ENCODE measurements around the gene MYOZ2.

Gene MYOZ2

DNA sequence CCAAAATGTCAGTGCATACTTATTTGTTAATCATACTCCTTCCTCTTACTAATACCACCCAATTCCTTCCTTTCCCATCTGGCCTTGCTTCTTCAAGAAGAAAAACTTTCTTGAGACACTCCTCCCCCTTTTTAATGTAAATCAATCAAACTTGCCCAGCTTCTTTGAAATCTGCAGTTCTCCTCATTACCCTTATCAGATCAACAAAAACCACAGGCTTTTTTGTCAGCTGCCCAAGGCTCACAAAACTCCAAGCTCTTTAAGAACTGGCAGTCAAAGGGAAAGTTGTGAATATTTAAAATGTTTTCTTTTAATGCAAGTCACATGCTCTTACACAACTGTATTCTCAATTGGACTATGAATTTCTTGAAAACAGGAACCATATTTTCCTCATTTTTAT, 11.3 kb upstream of the MYOZ2 start:
- no peaks in the 10 kb centered on the region for H3K4me1 ChIP-seq (ENCODE audit: control insufficient read depth, insufficient read depth, low read length, poor library complexity, severe bottlenecking)
- H3K27me3 ChIP-seq (replicated peaks; ENCODE audit: control insufficient read depth, insufficient read depth, low read length, poor library complexity, severe bottlenecking) = no peaks in the 10 kb centered on the region
- H3K9me3 ChIP-seq (ENCODE audit: control insufficient read depth, low read length) = no peaks in the 10 kb centered on the region
- no peaks in the 10 kb centered on the region for H3K36me3 ChIP-seq (ENCODE audit: control insufficient read depth, insufficient read depth, low read length)
- no peak overlapping the region for H3K27ac ChIP-seq (ENCODE audit: insufficient read depth, low read length, poor library complexity, severe bottlenecking)
- H3K4me3 ChIP-seq (ENCODE audit: insufficient read depth, low read depth, low read length, poor library complexity, severe bottlenecking) = no peak overlapping the region
- DNase-seq = no peak

DNA sequence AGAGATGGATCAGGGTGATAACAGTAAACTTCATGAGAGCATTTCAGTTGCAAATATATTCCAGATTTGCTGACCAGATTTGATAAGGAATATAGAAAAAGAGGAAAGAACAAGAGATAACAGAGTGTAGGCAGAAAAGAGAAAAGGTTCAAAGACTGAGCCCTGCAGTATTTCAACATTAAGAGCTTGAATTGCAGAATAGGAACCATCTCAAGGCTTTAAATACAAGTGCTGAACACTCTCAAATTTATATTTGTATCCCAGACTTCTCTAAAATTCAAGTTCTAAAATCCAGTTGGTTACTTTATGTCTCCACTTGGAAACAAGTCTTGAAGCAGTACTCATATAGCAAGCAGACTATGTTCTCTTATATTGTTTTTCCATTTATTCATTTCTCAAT, 9.7 kb upstream of the MYOZ2 start:
- Histone ChIP-seq H3K36me3 (ENCODE audit: control insufficient read depth, insufficient read depth, low read length) (no peaks in the 10 kb centered on the region), H3K27me3 (replicated peaks; ENCODE audit: control insufficient read depth, insufficient read depth, low read length, poor library complexity, severe bottlenecking) (no peaks in the 10 kb centered on the region), H3K9me3 (ENCODE audit: control insufficient read depth, low read length) (no peaks in the 10 kb centered on the region), H3K27ac (ENCODE audit: insufficient read depth, low read length, poor library complexity, severe bottlenecking) (no peak overlapping the region), H3K4me3 (ENCODE audit: insufficient read depth, low read depth, low read length, poor library complexity, severe bottlenecking) (no peak overlapping the region), H3K4me1 (ENCODE audit: control insufficient read depth, insufficient read depth, low read length, poor library complexity, severe bottlenecking) (no peaks in the 10 kb centered on the region)
- no peak for DNase-seq

DNA sequence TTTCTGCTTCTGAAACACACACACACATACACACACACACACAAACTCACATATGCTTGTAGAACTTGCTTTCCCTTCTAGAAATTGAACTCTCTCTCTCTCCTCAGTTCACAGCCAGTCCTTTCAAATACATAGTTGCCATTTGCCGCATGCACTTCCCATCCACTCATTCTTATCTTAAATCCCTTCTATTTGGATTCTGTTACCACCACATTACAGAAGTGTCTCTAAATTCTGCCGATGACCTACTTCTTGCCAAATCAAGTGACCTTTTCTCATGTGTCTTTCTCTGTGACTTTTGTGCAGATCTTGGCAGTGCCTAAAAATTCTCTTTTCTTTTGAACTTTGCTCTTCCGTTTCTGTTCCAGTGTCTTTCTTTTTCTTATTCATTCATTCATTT, 7.5 kb upstream of the MYOZ2 start:
- Histone ChIP-seq H3K4me1 (ENCODE audit: control insufficient read depth, insufficient read depth, low read length, poor library complexity, severe bottlenecking) (no peaks in the 10 kb centered on the region), H3K36me3 (ENCODE audit: control insufficient read depth, insufficient read depth, low read length) (no peaks in the 10 kb centered on the region), H3K27ac (ENCODE audit: insufficient read depth, low read length, poor library complexity, severe bottlenecking) (no peak overlapping the region), H3K4me3 (ENCODE audit: insufficient read depth, low read depth, low read length, poor library complexity, severe bottlenecking) (no peak overlapping the region), H3K9me3 (ENCODE audit: control insufficient read depth, low read length) (no peaks in the 10 kb centered on the region), H3K27me3 (replicated peaks; ENCODE audit: control insufficient read depth, insufficient read depth, low read length, poor library complexity, severe bottlenecking) (no peaks in the 10 kb centered on the region)
- no peak for DNase-seq

DNA sequence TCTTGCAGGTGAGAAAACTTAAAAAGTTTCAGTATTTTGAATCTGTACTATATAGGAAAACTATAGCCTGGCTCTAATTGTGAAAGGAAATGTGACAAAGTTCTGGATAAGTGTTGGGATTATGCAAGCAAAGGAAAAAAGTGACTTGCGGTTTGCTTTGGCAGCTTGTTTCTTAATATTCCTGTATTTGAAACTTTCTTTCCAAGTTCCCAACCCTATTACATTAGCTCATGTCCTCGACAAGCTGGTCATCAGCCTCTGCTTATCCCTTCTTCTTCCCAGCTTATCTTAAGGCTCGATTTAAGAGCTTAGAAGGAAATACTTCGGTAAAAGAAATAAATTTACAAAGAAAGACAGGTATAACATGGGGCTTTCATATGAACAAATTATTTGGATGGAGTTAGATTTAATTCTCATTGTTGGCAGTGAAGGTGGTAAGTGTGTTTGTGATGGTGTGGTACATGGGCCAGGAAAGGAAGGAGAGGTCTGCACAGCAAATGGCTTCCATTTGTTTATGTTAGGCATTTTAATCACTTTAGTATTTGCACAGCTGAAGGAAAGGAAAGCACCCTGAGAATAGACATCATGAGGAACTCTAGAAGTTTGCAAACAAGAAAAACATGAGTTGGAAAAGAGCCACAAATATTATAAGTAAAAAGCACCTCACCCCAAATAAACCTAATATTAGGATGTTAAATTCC, 5.1 kb upstream of the MYOZ2 start:
- no peak for DNase-seq
- no peaks in the 10 kb centered on the region for H3K9me3 ChIP-seq (ENCODE audit: control insufficient read depth, low read length)
- no peaks in the 10 kb centered on the region for H3K4me1 ChIP-seq (ENCODE audit: control insufficient read depth, insufficient read depth, low read length, poor library complexity, severe bottlenecking)
- H3K36me3 ChIP-seq (ENCODE audit: control insufficient read depth, insufficient read depth, low read length) = no peaks in the 10 kb centered on the region
- no peak overlapping the region for H3K4me3 ChIP-seq (ENCODE audit: insufficient read depth, low read depth, low read length, poor library complexity, severe bottlenecking)
- H3K27ac ChIP-seq (ENCODE audit: insufficient read depth, low read length, poor library complexity, severe bottlenecking) = no peak overlapping the region
- no peaks in the 10 kb centered on the region for H3K27me3 ChIP-seq (replicated peaks; ENCODE audit: control insufficient read depth, insufficient read depth, low read length, poor library complexity, severe bottlenecking)

DNA sequence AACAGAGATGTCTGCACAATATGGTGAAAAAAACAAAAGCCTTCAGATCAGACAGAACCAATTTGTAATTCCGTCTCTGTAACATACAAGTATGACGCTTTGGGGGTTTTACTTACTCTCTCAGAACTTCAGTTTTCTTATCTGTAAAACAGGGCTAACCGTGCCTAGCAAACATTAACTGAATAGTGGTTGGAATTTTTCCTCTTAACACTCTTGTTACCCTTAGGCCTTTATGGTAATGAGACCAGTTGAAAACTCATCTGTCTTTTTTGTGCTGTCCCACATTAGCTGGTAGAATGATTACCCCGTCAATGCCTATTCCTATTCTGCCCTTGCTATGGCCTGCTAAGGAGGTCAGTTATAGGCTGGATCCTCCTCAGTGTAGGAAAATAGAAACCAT, 4.5 kb upstream of the MYOZ2 start:
- H3K27ac ChIP-seq (ENCODE audit: insufficient read depth, low read length, poor library complexity, severe bottlenecking) = no peak overlapping the region

DNA sequence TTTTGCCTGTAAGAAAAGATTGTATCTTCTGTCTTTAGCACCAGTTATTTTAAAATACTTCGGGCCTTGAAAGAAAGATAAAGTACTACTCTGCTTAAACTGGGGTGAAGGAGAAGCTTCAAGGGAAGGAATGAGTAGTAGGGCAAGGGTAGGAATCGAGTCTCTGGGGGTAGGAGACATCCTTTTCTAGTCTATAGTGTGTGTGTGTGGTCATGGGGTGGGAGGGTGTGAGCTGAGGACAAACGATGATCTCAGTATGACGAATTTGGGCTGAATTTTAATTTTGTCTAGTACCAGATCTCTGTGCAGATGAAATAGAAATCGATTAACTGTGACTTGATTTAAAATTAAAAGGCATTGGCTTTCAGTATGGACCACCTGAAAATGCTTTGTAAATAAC, 3.3 kb upstream of the MYOZ2 start:
- Histone ChIP-seq H3K27ac (ENCODE audit: insufficient read depth, low read length, poor library complexity, severe bottlenecking) (no peak overlapping the region), H3K27me3 (replicated peaks; ENCODE audit: control insufficient read depth, insufficient read depth, low read length, poor library complexity, severe bottlenecking) (no peaks in the 10 kb centered on the region), H3K9me3 (ENCODE audit: control insufficient read depth, low read length) (no peaks in the 10 kb centered on the region), H3K4me3 (ENCODE audit: insufficient read depth, low read depth, low read length, poor library complexity, severe bottlenecking) (no peak overlapping the region), H3K4me1 (ENCODE audit: control insufficient read depth, insufficient read depth, low read length, poor library complexity, severe bottlenecking) (no peaks in the 10 kb centered on the region), H3K36me3 (ENCODE audit: control insufficient read depth, insufficient read depth, low read length) (no peaks in the 10 kb centered on the region)
- no peak for DNase-seq

More for the DNA sequence above, 4.5 kb upstream of the MYOZ2 start:
- H3K27me3 ChIP-seq (replicated peaks; ENCODE audit: control insufficient read depth, insufficient read depth, low read length, poor library complexity, severe bottlenecking) = no peaks in the 10 kb centered on the region
- H3K9me3 ChIP-seq (ENCODE audit: control insufficient read depth, low read length) = no peaks in the 10 kb centered on the region
- no peaks in the 10 kb centered on the region for H3K36me3 ChIP-seq (ENCODE audit: control insufficient read depth, insufficient read depth, low read length)
- no peak overlapping the region for H3K4me3 ChIP-seq (ENCODE audit: insufficient read depth, low read depth, low read length, poor library complexity, severe bottlenecking)
- no peak for DNase-seq
- no peaks in the 10 kb centered on the region for H3K4me1 ChIP-seq (ENCODE audit: control insufficient read depth, insufficient read depth, low read length, poor library complexity, severe bottlenecking)

- Histone ChIP-seq H3K4me3 (ENCODE audit: insufficient read depth, low read depth, low read length, poor library complexity, severe bottlenecking) (no peak overlapping the region), H3K27ac (ENCODE audit: insufficient read depth, low read length, poor library complexity, severe bottlenecking) (no peak overlapping the region), H3K9me3 (ENCODE audit: control insufficient read depth, low read length) (no peaks in the 10 kb centered on the region), H3K36me3 (ENCODE audit: control insufficient read depth, insufficient read depth, low read length) (no peaks in the 10 kb centered on the region), H3K4me1 (ENCODE audit: control insufficient read depth, insufficient read depth, low read length, poor library complexity, severe bottlenecking) (peaks cover 25% of the 10 kb centered on the region), H3K27me3 (replicated peaks; ENCODE audit: control insufficient read depth, insufficient read depth, low read length, poor library complexity, severe bottlenecking) (no peaks in the 10 kb centered on the region)
- DNase-seq = no peak
Measured at GRCh38 chr4:119136546-119136945, 914 bp downstream of the MYOZ2 start.

DNA sequence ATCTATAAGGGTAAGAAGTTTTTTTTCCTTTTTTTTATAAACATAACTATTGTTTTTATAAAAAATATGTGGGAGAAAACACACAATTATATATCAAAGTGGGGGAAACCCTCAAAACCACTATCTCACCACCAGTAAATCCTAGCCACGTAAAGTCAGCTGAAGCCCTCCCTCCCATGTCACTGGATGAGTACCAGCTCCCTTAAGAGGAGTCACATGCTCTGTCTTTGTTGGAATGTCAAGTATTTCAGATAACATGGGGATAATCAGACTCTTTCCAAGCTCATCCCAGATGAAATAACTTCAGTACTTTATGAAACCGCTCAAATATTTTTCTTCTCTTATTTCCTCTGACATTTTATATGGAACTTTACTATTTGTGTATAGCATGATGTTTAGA, 2.4 kb downstream of the MYOZ2 start:
- DNase-seq = no peak

DNA sequence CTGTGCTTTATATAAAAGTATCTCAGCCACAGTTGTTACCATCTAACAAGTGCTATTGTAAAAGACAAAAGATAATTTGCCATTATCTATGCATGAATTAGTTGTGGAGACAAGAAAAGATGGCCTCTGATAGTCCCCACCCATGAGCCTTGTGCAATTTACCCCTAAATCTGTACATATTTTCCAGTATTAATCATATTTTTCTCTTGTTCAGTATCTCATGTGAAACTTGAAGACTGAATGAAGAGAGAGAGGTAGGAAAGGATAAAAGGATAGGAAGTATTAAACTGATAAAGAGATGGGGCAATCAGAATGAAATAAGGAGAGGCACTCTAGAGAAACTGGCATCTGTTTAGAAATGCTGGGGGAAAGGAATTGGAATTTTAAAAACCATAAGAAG, 3.7 kb downstream of the MYOZ2 start:
- Histone ChIP-seq H3K4me1 (ENCODE audit: control insufficient read depth, insufficient read depth, low read length, poor library complexity, severe bottlenecking) (peaks cover 25% of the 10 kb centered on the region), H3K27ac (ENCODE audit: insufficient read depth, low read length, poor library complexity, severe bottlenecking) (peak overlapping the region; percentile 31), H3K9me3 (ENCODE audit: control insufficient read depth, low read length) (no peaks in the 10 kb centered on the region), H3K27me3 (replicated peaks; ENCODE audit: control insufficient read depth, insufficient read depth, low read length, poor library complexity, severe bottlenecking) (no peaks in the 10 kb centered on the region), H3K4me3 (ENCODE audit: insufficient read depth, low read depth, low read length, poor library complexity, severe bottlenecking) (peak overlapping the region; percentile 28), H3K36me3 (ENCODE audit: control insufficient read depth, insufficient read depth, low read length) (no peaks in the 10 kb centered on the region)
- no peak for DNase-seq

More for the DNA sequence above, 2.4 kb downstream of the MYOZ2 start:
- Histone ChIP-seq H3K4me3 (ENCODE audit: insufficient read depth, low read depth, low read length, poor library complexity, severe bottlenecking) (no peak overlapping the region), H3K36me3 (ENCODE audit: control insufficient read depth, insufficient read depth, low read length) (no peaks in the 10 kb centered on the region), H3K4me1 (ENCODE audit: control insufficient read depth, insufficient read depth, low read length, poor library complexity, severe bottlenecking) (peaks cover 25% of the 10 kb centered on the region), H3K27ac (ENCODE audit: insufficient read depth, low read length, poor library complexity, severe bottlenecking) (no peak overlapping the region), H3K27me3 (replicated peaks; ENCODE audit: control insufficient read depth, insufficient read depth, low read length, poor library complexity, severe bottlenecking) (no peaks in the 10 kb centered on the region), H3K9me3 (ENCODE audit: control insufficient read depth, low read length) (no peaks in the 10 kb centered on the region)

GRCh38 chr4:119139822-119140252, 4.2 kb downstream of the MYOZ2 start:
- no peaks in the 10 kb centered on the region for H3K36me3 ChIP-seq (ENCODE audit: control insufficient read depth, insufficient read depth, low read length)
- no peak for DNase-seq
- peak overlapping the region; percentile 28 for H3K4me3 ChIP-seq (ENCODE audit: insufficient read depth, low read depth, low read length, poor library complexity, severe bottlenecking)
- H3K4me1 ChIP-seq (ENCODE audit: control insufficient read depth, insufficient read depth, low read length, poor library complexity, severe bottlenecking) = peaks cover 25% of the 10 kb centered on the region
- H3K9me3 ChIP-seq (ENCODE audit: control insufficient read depth, low read length) = no peaks in the 10 kb centered on the region
- peak overlapping the region; percentile 31 for H3K27ac ChIP-seq (ENCODE audit: insufficient read depth, low read length, poor library complexity, severe bottlenecking)
- no peaks in the 10 kb centered on the region for H3K27me3 ChIP-seq (replicated peaks; ENCODE audit: control insufficient read depth, insufficient read depth, low read length, poor library complexity, severe bottlenecking)
